Stimulated activated CD4-positive, alpha-beta T cell treated with anti-CD3 and anti-CD28 coated beads, Interleukin-4, amount 100 ng/mL, for 48 hours (primary cell): Measurements from ENCODE around the gene SUPT3H.
"Not testable (repeated sequence)": the region's sequence is repeated elsewhere in the genome, so short reads cannot be mapped to it uniquely, and the experiment has no call there.

Experiments
- DNase-seq, 2 donors: peaks; one replicate each; pipeline ENCODE4 v3.0.0-alpha.2; 2020; ENCODE audit warnings: low read depth in 2 of 2

SUPT3H gene

DNA sequence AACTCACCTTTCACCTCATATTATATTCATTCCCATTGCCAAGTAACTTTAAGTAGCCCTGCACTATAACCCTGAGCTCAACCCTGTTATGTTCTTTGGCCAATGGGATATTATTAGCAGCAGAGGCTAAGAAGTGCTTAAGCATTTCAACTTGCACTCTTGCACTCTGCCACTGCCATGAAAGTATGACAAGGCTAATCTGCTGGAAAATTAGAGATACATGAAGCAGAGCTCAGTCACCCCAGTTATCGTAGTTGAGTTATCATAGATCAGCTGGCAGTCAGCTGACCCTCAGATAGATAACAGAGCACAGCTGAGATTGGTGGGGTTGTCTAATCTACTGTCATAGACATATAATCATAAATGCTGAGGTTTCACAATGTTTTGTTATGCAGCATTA, 259.0 kb downstream of the SUPT3H start:
- no peak for DNase-seq

DNA sequence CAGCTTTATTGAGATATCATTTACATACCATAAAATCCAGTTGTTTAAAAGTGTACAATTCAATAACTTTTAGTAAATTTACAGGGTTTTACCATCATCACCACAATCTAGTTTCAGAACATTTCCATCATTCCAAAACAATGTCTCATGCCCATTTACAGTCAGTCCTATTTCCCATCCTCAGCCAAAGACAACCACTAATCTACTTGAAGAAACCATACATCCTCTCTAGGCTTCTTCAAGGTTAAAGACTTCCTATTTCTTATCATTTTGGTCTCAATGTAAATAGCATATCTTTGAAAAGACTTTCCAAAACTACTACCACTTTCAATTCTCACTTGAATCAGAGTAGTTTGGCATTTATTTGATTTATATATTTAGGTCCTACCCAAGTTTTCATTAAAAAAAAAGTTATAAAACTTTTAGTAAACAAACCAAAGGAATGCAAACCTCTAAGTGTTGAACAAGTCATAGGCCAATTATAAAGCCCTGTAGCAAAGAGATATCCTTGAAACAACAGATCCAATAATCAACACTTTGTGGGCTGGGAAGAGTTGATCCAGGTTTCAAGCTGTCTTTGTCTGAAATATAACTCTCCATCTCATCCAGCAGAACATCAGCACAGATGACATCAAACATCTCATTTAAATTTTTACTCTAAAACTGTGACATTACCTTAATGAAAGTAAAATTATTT, 260.9 kb downstream of the SUPT3H start:
- DNase-seq = no peak

DNA sequence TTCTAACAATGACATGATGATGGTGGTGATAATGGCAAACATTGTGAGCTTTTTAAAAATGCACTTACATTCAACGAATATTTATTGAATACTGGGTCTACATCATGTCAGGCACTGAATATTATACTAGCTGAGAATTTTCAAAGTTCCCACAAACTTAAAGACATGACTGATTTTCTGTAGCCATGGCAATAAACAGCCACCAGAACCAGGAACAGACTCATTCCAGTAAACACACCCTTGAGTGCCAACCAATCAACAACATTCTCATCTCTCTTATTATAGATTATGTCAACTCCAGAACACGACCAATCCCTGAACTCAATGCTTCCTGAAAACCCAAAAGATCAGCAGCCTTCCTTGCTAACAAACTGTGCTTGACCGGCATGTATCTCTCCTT, 262.0 kb downstream of the SUPT3H start:
- DNase-seq = no peak

DNA sequence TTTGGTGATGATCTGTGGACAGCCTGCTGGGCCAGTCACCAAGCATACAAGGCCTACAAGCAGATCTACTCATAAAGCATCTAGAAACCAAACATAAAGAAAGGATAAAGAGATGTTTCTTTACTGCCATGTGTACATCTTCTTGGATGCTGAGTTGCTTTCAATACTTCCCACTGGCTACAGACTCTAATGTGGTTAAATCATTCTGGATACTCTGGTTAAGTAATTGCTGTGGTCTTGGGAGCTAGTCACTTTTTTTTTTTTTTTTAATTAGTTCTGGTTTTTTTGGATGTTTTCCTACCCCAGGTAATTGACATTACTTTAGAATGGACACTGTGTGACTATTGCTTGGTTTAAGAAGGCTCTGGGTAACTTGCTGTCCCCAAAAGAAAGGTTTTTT, 265.0 kb downstream of the SUPT3H start:
- DNase-seq = no peak

DNA sequence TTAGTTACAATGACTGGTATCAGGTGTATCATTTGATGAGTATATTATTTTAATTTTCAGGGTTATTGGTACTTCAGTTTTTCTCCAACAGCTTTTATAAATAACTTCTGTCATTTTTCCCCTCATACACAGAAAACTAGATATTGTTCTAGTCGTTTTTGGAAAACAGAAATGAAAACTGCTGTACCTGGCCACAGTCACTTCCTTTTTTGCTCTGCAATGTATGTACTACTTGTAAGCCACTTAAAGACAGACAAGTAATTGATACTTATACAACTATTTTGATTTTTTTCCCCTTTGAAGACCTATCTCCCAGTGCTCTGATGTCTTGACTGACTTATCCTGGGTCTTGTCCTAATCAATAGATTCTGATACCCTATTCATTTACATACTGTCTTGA, 268.2 kb downstream of the SUPT3H start:
- no peak for DNase-seq

DNA sequence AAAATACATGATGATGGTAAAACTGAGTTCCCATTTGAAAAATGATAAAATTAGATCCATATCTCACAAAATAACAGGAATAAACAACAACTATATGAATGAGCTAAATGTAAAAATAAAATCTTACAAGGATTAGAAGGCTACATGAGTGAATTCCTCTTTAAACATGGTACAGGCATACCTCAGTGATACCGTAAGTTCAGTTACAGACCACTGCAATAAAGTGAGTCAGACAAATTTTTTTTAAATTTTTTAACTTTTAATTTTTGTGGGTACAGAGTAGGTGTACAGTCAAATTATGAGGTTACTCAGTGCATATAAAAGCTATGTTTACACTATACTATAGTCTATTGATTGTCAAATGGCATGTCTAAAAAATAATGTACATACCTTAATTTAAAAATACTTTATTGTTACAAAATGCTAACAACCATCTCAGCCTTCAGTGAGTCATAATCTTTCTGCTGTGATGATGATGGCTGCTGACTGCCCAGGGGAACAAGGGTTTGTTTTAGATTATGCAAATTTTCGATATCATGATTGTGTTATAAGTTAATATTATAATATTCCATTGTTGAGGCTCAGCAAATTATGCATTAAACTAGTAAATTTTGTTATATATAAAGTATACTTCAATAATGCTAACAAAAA, 272.4 kb downstream of the SUPT3H start:
- no peak for DNase-seq

DNA sequence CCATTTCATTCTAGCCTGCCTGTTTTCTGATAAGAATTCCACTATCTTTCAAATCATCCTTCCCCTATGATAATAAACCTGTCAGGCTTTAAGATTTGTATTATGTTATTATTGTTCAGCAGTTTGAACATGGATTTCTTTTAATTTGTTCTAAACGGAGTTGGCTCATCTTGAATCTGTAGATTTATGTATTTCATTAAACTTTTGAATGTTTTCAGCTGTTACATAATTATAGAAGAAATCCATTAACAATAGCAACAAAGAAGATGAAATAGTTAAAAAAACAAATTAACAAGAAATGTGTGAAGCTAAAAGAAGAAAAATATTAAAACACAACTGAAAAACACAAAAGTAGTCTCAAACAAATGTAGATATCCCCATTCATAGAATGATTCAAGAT, 273.3 kb downstream of the SUPT3H start:
- DNase-seq = no peak

DNA sequence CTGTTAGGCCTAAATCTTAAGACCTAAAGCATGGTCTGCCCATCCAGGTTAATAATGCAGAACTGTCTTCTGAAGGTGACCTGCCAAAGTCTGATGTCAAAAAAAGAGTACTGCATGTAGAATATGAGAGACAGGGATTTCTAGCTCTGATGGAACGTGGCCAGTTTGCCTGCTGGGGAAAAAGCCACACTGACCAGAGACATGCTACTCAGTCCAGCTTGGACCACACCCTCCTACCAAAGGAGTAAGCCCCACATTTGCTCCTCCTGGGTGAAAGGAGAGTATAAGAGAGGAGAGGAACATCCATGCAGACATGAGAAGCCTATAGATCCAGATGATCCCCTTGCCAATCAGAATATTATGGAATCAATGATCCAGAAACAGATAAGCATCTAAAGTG, 279.5 kb downstream of the SUPT3H start:
- DNase-seq = no peak

DNA sequence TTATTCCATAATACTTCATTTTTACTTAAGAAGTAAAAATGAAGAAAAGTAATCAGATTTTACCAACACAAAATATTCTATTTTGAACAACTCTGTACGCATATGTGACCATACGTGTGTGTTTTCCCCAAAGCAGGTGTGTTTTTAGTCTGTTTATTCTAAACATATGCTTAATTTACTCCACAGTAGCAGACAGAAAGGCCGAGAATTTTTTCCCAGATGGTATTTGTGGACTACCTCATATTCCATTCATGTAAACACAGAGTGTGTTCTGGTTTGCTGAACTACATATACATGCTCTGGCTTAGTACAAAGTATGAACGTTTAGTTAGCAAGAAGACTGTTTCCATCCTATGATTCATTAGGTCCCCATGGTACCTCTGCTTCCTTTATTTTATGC, 282.9 kb downstream of the SUPT3H start:
- no peak for DNase-seq

DNA sequence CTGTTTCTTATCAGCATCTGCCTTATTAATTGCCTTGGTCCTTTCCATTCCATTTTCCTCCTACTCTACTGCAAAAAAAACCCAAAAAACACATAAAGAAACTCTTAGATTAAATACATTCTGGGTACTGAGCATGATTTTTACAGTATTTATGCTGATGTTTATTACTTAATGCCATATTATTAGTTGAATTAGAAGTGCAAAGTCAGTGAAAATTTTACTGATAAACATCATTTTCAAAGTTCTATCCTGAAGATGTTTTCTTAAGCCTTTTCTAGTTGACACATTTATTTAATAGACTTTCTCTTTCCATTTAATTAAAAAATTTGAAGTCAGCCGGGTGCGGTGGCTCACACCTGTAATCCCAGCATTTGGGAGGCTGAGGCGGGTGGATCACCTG, 285.6 kb downstream of the SUPT3H start:
- DNase-seq = no peak

DNA sequence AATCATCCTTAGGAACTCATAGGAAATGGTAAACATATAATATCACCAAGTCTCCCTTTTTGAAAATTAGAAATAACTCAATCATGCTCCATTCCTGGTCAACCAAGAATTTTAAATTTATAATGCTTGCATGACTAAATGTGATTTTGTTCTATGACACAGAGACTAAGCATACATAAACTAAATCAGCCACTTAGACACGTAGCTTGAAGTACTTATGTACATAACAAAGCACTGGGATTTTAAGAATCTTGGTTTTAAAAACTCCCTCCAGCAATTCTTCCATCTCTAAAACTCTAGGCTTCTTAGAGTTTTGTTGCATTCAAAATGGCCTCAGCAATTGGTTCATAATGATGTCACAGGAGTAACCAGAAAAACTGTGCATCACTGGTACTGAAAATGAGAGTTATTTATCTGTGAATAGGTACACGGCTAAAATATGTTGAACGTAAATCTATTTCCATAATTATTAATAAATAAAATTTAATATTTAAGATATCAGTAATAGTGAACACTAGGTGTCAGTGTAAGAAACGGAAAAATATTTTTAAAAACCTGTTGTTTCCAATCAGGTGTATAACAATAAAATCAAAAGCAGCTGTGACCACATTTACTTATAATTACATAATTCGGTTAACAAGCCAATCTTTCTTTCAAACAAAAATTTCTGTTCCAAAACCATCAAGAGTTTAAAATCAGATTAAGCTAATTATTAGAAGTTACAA, 291.2 kb downstream of the SUPT3H start:
- DNase-seq = no peak

DNA sequence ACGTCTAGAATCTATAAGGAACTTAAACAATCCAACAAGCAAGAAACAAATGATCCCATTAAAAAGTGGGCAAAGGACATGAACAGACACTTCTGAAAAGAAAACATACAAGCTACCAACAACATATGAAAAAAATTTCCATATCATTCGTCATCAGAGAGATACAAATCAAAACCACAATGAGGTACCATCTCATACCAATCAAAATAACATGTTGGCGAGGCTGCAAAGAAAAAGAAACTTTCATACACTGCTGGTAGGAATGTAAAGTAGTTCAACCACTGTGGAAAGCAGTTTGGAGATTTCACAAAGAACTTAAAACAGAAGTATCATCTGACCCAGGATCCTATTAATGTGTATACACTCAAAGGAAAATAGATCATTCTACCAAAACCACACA, 293.5 kb downstream of the SUPT3H start:
- no peak for DNase-seq

DNA sequence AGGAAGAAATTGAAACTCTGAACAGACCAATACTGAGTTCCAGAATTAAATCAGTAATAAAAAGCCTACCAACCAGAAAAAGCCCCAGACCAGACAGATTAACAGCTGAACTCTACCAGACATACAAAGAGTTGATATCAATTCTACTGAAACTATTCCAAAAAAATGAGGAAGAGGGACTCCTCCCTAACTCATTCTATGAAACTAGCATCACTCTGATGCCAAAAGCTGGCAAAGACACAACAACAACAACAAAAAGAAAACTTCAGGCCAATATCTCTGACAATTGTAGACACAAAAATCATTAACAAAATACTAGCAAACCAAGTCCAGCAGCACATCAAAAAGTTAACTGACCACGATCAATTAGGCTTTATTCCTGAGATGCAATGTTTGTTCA, 295.6 kb downstream of the SUPT3H start:
- no peak for DNase-seq

DNA sequence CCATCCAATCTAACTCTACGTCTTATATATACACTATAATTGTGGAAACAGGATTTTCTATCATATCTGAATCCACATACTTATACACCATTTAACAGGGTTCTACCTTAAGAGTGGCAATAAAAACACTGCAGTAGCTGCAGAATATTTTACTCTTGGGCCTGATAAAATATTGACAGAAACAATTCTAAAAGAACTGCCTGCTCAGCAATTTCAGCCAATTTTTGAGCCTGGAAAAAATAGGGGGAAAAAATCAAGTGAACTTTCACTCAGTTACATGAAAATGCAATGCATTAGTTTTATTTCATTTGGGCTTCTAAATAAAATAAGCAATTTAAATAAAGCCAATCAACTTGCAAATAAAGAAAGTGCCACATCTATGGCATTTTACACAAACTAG, 296.1 kb downstream of the SUPT3H start:
- DNase-seq = no peak

DNA sequence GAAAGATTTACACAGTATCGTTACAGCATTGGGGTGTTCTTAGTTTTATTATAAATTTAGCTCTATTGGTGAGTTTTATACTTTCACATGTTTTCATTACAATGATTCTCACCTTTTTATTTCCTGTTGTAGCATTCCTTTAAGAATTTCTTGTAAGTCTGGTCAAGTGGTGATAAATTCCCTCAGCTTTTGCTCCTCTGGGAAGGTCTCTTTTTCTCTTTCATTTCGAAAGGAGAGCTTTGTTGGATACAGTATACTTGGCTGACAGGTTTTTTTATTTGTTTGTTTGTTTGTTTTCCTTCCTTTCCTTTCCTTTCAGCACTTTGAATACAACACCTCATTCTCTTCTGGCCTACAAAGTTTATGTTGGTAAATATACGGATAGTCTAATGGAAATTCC, 299.3 kb downstream of the SUPT3H start:
- DNase-seq = no peak

DNA sequence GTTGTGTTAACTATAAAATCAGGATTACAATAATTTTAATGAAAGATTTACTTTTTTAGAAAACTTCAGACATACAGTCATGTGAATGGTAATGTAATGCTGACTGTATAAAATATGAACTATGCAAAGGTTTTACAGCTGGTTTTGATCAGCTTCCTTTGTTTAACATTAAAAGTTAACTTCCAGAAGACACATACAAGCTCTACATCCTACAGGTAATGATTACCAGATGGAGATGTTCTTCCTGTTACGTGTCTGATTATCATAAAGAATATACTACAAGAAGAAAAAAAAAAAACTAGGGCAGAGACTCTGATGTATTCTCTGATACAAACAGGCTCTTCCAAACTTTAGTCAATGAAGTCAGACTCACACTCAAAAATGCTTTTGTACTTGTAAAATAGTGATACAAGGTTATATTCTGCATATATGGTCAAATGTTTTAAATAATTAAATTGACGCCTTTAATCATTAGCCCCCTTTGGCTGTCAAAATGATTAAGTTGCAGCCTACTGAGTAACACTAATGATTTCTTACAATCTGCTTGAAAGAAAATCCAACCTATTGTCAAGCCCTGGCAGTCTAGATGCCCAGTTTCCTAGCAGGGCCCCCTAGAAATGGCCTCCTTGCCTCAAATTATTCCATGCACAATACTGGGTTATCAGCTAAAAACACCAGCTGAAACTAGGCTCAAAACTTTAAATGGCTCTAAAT, 301.4 kb downstream of the SUPT3H start:
- DNase-seq = no peak

DNA sequence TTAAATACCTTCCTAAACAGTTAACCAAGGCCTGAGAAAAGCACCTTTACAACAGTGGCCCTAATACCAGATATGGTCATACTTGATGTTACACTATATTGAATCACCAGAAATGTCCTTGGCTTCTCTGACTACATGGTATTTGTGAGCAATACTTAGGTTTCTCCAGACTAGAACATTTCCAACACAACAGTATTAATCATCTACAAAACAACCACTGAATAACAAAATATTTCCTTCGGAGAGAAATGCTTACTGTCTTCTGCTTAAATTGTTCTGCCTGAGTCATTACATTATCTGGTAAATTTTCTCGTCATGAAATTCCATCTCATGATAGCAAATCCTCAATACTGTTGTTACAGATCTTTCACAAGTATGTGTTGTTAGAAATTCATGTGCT, 302.5 kb downstream of the SUPT3H start:
- no peak for DNase-seq

DNA sequence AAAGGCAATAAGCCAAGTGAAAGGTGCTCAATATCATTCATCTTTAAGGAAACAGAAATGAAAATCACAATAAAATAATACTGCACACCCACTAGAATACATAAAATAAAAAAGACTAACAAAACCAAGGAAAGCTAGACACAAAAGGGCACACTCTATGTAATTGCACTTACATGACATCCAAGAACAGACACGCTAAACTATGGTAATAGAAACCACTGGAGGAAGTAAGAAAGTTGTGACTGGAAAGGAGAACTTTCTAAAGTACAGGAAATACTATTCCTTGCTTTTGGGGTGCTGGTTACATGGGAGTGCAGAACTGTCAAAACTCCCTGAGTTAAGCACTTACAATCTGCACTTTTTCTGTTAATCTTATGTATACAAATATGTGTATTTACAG, 303.3 kb downstream of the SUPT3H start:
- DNase-seq = no peak

DNA sequence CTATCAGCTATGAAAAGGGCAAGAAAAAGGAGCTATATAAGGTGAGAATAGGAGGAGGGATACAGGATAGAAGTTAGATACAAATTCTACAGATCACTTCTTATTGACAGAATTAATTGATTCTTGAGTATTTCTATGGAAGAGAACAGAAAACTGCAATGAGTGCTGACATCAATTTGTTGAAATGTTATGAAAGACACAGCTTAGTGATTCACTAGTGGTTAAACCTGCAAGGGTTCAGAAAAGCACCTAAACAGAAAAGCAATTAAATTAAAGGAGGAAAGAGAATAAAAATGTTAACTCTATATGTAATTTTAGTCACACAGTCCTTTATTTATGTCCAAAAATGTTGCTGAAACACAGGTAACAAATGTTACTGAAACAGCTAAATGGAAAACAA, 304.0 kb downstream of the SUPT3H start:
- no peak for DNase-seq

DNA sequence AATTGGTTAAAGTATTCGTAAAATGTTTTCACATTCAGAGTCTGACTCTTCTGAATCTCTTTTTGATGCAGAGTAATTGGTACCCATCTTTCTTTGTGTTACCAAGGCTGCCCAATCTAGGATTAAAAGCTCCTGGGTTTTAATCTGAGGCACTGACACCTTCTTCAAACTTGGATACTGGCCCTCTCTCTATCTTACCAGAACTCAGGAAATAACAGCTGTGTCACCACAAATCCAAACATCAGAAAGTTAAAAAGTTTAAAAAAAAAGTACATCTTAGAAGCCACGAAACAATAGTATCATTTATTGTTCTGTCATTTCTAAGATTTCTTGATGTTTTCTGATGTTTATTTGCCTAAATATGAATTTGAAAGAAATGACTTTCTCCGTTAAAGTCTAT, 305.1 kb downstream of the SUPT3H start:
- DNase-seq = no peak

DNA sequence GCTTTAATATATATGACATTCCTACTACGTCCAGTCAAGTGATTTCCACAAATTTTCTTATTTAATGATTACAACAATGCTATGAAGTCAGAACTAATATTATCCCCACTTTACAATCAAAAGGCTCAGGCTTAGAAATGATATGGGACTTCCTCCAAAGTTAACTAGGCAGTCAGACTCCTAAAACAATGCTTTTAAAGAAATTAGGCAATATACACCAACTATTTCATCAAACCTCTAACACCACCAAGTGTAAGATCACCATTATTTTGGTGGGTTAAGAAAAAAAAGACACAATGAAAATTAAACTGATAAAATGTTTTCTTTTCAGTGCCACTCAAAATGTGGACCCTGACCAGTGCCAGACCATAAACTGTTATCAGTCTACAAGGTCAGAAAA, 305.7 kb downstream of the SUPT3H start:
- no peak for DNase-seq

DNA sequence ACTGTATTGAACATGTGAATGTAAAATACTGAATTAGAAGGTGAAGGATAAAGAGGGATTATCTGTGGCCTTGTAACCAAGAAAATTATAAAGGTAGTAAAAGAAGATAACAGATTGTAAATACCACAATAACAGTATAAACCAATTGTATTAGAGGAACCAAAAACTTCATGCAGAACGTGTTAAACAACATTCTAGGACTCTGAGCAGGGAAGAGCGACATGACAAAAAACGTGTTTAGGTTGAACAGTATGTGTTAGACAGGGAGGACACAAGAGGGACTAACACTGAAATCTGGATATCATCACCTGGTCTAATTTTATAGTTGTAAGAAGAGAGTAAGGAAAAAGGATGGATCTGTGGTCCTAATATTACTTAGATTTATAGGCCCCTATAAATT, 308.6 kb downstream of the SUPT3H start:
- DNase-seq = no peak

DNA sequence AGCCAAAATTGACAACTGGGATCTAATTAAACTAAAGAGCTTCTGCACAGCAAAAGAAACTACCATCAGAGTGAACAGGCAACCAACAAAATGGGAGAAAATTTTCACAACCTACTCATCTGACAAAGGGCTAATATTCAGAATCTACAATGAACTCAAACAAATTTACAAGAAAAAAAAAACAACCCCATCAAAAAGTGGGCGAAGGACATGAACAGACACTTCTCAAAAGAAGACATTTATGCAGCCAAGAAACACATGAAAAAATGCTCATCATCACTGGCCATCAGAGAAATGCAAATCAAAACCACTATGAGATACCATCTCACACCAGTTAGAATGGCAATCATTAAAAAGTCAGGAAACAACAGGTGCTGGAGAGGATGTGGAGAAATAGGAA, 310.3 kb downstream of the SUPT3H start:
- not testable (repeated sequence) for DNase-seq
